ENCODE results near the gene THADA.

THADA gene

GRCh38 chr2:43188561-43189386 lies 407.1 kb downstream of the THADA start:
- Histone ChIP-seq H3K9me3 (ENCODE audit: control insufficient read depth, insufficient read depth, low read length) (no peaks in the 10 kb centered on the region), H4K20me1 (ENCODE audit: control insufficient read depth, insufficient read depth, low read depth, low read length) (no peaks in the 10 kb centered on the region), H3K36me3 (ENCODE audit: control insufficient read depth, low read length) (no peaks in the 10 kb centered on the region), H3K27me3 (ENCODE audit: control insufficient read depth, low read length) (no peaks in the 10 kb centered on the region), H3K4me3 (ENCODE audit: low read length) (no peak overlapping the region), H3K27ac (ENCODE audit: low read depth, low read length) (no peak overlapping the region), H3K4me1 (ENCODE audit: control insufficient read depth, low read length) (peaks cover 25% of the 10 kb centered on the region), H3K4me2 (ENCODE audit: low read length) (no peak overlapping the region), H3F3A (ENCODE audit: control insufficient read depth, insufficient read depth) (no peaks in the 10 kb centered on the region), H3K79me2 (ENCODE audit: control insufficient read depth, low read length) (no peaks in the 10 kb centered on the region), H3K9me2 (replicated peaks; ENCODE audit: control insufficient read depth, low read length) (no peaks in the 10 kb centered on the region)
- no peak for TF ChIP-seq EZH2phosphoT487 (IDR thresholded peaks at IDR 0.05; ENCODE audit: borderline replicate concordance, low read length)
- TF ChIP-seq CTCF (IDR thresholded peaks at IDR 0.05; ENCODE audit: low read depth, low read length, poor library complexity, severe bottlenecking) = no peak

GRCh38 chr2:43186679-43187374 lies 409.0 kb downstream of the THADA start:
- peaks cover 6% of the 10 kb centered on the region for H3K4me1 ChIP-seq (ENCODE audit: control insufficient read depth, low read length)
- H3K4me2 ChIP-seq (ENCODE audit: low read length) = no peak overlapping the region
- no peaks in the 10 kb centered on the region for H3K9me2 ChIP-seq (replicated peaks; ENCODE audit: control insufficient read depth, low read length)
- H3K27me3 ChIP-seq (ENCODE audit: control insufficient read depth, low read length) = no peaks in the 10 kb centered on the region
- H3K36me3 ChIP-seq (ENCODE audit: control insufficient read depth, low read length) = no peaks in the 10 kb centered on the region
- no peaks in the 10 kb centered on the region for H3K9me3 ChIP-seq (ENCODE audit: control insufficient read depth, insufficient read depth, low read length)
- no peaks in the 10 kb centered on the region for H3K79me2 ChIP-seq (ENCODE audit: control insufficient read depth, low read length)
- no peak overlapping the region for H3K4me3 ChIP-seq (ENCODE audit: low read length)
- H3F3A ChIP-seq (ENCODE audit: control insufficient read depth, insufficient read depth) = no peaks in the 10 kb centered on the region
- TF ChIP-seq CTCF (IDR thresholded peaks at IDR 0.05; ENCODE audit: low read depth, low read length, poor library complexity, severe bottlenecking) (no peak), EZH2phosphoT487 (IDR thresholded peaks at IDR 0.05; ENCODE audit: borderline replicate concordance, low read length) (no peak)
- no peak overlapping the region for H3K27ac ChIP-seq (ENCODE audit: low read depth, low read length)
- H4K20me1 ChIP-seq (ENCODE audit: control insufficient read depth, insufficient read depth, low read depth, low read length) = no peaks in the 10 kb centered on the region

- Histone ChIP-seq H4K20me1 (ENCODE audit: control insufficient read depth, insufficient read depth, low read depth, low read length) (no peaks in the 10 kb centered on the region), H3K9me2 (replicated peaks; ENCODE audit: control insufficient read depth, low read length) (no peaks in the 10 kb centered on the region), H3K79me2 (ENCODE audit: control insufficient read depth, low read length) (no peaks in the 10 kb centered on the region), H3K4me1 (ENCODE audit: control insufficient read depth, low read length) (peaks cover 6% of the 10 kb centered on the region; the same call in 1 of the 2 replicates), H3K4me2 (ENCODE audit: low read length) (no peak overlapping the region), H3K36me3 (ENCODE audit: control insufficient read depth, low read length) (no peaks in the 10 kb centered on the region), H3K27me3 (ENCODE audit: control insufficient read depth, low read length) (no peaks in the 10 kb centered on the region), H3K4me3 (ENCODE audit: low read length) (no peak overlapping the region), H3K9me3 (ENCODE audit: control insufficient read depth, insufficient read depth, low read length) (no peaks in the 10 kb centered on the region), H3F3A (ENCODE audit: control insufficient read depth, insufficient read depth) (no peaks in the 10 kb centered on the region), H3K27ac (ENCODE audit: low read depth, low read length) (no peak overlapping the region)
- TF ChIP-seq EZH2phosphoT487 (IDR thresholded peaks at IDR 0.05; ENCODE audit: borderline replicate concordance, low read length) (no peak), CTCF (IDR thresholded peaks at IDR 0.05; ENCODE audit: low read depth, low read length, poor library complexity, severe bottlenecking) (no peak)
Observed at GRCh38 chr2:43186321-43186678, 409.5 kb downstream of the THADA start.

Data from DOHH2 (cell line).